Measurements from ENCODE around the gene CAMSAP1. TPM values are rescaled to one million over a fixed set of nuclear protein-coding genes. Genes with fewer than 3 reads are reported as not detected.

CAMSAP1 gene
- total RNA-seq, 1 experiment from 2014 or later: 24.8 TPM

DNA sequence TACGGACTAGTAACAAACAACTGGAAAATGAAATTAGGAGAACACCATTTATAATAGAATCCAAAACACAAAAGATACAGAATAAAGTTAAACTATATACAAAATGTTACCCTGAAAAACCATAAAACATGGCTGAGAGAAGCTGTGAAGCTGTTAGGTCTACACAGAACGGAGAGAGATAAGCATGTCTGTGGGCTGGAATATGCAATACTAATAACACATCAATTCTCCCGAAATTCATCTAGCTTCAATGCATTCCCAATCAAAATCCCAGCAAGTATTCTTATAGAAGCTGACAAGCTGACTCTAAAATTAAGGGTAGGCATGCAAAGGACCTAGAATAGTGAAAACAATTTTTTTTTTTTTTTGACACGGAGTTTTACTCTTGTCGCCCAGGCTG lies 32.5 kb downstream of the CAMSAP1 start:
- BruUV-seq (replicated peaks): no TSS peak
- Histone ChIP-seq H3K36me3 (ENCODE audit: control insufficient read depth, insufficient read depth, low read length) (no peaks in the 10 kb centered on the region), H3K27me3 (ENCODE audit: control insufficient read depth, insufficient read depth, low read length) (no peaks in the 10 kb centered on the region), H3K4me1 (ENCODE audit: control insufficient read depth, insufficient read depth, low read length) (no peaks in the 10 kb centered on the region), H3K9me3 (ENCODE audit: control insufficient read depth, insufficient read depth, low read depth, low read length) (no peaks in the 10 kb centered on the region), H3K27ac (ENCODE audit: low read length) (no peak overlapping the region), H3K4me3 (ENCODE audit: low read depth in 2 of 2, low read length in 2 of 2) (no peak overlapping the region)
- ChIA-PET POLR2A (no interaction called here), CTCF (interaction anchor here (0.6 kb wide), 1 partner anchor 55 kb away, joined by 3 read pairs; no protein-coding TSS in a partner anchor)
- no peak for DNase-seq (ENCODE audit: low read depth, low spot score)
- ATAC-seq: no peak
- in situ Hi-C loops (cut with HindIII; ENCODE audit: low pct_unique_long_range_greater_than_20kb, low sequenced_read_pairs): no loop called here
- intact Hi-C loops (cut with micrococcal nuclease; ENCODE audit: unreplicated experiment): no loop called here
- TF ChIP-seq SIN3A (IDR thresholded peaks at IDR 0.05; ENCODE audit: borderline replicate concordance, insufficient read depth, low read depth, low read length) (no peak), POLR2AphosphoS5 (IDR thresholded peaks at IDR 0.05; ENCODE audit: low read depth, low read length) (no peak), TCF7L2 (IDR thresholded peaks at IDR 0.05; ENCODE audit: low read depth, low read length) (no peak)
- TF ChIP-seq, protein P1, sequence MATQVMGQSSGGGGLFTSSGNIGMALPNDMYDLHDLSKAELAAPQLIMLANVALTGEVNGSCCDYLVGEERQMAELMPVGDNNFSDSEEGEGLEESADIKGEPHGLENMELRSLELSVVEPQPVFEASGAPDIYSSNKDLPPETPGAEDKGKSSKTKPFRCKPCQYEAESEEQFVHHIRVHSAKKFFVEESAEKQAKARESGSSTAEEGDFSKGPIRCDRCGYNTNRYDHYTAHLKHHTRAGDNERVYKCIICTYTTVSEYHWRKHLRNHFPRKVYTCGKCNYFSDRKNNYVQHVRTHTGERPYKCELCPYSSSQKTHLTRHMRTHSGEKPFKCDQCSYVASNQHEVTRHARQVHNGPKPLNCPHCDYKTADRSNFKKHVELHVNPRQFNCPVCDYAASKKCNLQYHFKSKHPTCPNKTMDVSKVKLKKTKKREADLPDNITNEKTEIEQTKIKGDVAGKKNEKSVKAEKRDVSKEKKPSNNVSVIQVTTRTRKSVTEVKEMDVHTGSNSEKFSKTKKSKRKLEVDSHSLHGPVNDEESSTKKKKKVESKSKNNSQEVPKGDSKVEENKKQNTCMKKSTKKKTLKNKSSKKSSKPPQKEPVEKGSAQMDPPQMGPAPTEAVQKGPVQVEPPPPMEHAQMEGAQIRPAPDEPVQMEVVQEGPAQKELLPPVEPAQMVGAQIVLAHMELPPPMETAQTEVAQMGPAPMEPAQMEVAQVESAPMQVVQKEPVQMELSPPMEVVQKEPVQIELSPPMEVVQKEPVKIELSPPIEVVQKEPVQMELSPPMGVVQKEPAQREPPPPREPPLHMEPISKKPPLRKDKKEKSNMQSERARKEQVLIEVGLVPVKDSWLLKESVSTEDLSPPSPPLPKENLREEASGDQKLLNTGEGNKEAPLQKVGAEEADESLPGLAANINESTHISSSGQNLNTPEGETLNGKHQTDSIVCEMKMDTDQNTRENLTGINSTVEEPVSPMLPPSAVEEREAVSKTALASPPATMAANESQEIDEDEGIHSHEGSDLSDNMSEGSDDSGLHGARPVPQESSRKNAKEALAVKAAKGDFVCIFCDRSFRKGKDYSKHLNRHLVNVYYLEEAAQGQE (IDR thresholded peaks at IDR 0.05; ENCODE audit: insufficient read depth in 1 of 2, low read depth in 2 of 2, low read length in 1 of 2): no peak
- TF ChIP-seq, protein P2, sequence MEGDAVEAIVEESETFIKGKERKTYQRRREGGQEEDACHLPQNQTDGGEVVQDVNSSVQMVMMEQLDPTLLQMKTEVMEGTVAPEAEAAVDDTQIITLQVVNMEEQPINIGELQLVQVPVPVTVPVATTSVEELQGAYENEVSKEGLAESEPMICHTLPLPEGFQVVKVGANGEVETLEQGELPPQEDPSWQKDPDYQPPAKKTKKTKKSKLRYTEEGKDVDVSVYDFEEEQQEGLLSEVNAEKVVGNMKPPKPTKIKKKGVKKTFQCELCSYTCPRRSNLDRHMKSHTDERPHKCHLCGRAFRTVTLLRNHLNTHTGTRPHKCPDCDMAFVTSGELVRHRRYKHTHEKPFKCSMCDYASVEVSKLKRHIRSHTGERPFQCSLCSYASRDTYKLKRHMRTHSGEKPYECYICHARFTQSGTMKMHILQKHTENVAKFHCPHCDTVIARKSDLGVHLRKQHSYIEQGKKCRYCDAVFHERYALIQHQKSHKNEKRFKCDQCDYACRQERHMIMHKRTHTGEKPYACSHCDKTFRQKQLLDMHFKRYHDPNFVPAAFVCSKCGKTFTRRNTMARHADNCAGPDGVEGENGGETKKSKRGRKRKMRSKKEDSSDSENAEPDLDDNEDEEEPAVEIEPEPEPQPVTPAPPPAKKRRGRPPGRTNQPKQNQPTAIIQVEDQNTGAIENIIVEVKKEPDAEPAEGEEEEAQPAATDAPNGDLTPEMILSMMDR (IDR thresholded peaks at IDR 0.05): no peak

DNA sequence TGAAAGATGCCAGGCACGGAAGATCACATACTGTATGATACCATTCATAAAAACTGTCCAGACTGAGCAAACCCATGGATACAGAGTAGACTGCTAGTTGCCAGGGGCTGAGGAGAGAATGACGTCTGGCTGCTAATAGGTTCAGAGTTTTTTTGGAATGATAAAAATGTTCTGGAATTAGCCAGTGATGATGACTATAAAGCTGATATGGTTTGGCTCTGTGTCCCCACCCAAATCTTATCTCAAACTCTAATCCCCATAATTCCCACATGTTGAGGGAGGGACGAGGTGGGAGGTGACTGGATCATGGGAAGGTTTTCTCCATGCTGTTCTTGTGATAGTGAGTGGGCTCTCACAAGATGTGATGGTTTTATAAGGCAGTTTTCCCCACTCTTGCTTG lies 37.4 kb downstream of the CAMSAP1 start:
- Histone ChIP-seq H3K4me1 (ENCODE audit: control insufficient read depth, insufficient read depth, low read length) (no peaks in the 10 kb centered on the region), H3K4me3 (ENCODE audit: low read depth in 2 of 2, low read length in 2 of 2) (no peak overlapping the region), H3K36me3 (ENCODE audit: control insufficient read depth, insufficient read depth, low read length) (no peaks in the 10 kb centered on the region), H3K9me3 (ENCODE audit: control insufficient read depth, insufficient read depth, low read depth, low read length) (no peaks in the 10 kb centered on the region), H3K27ac (ENCODE audit: low read length) (no peak overlapping the region), H3K27me3 (ENCODE audit: control insufficient read depth, insufficient read depth, low read length) (no peaks in the 10 kb centered on the region)
- intact Hi-C loops (cut with micrococcal nuclease; ENCODE audit: unreplicated experiment) (no loop called here), in situ Hi-C loops (cut with HindIII; ENCODE audit: low pct_unique_long_range_greater_than_20kb, low sequenced_read_pairs) (no loop called here)
- ATAC-seq (no peak), DNase-seq (ENCODE audit: low read depth, low spot score) (no peak)
- TF ChIP-seq, protein P2 (IDR thresholded peaks at IDR 0.05): no peak
- TF ChIP-seq TCF7L2 (IDR thresholded peaks at IDR 0.05; ENCODE audit: low read depth, low read length) (no peak), SIN3A (IDR thresholded peaks at IDR 0.05; ENCODE audit: borderline replicate concordance, insufficient read depth, low read depth, low read length) (no peak), POLR2AphosphoS5 (IDR thresholded peaks at IDR 0.05; ENCODE audit: low read depth, low read length) (no peak)
- TF ChIP-seq, protein P1 (IDR thresholded peaks at IDR 0.05; ENCODE audit: insufficient read depth in 1 of 2, low read depth in 2 of 2, low read length in 1 of 2): no peak
- POLR2A ChIA-PET: no interaction called here
- no TSS peak for BruUV-seq (replicated peaks)
- CTCF ChIA-PET: no interaction called here
